Psoas muscle (tissue), 8 donors: ENCODE data around the gene HEPN1. TPM values are rescaled to one million over a fixed set of nuclear protein-coding genes. Genes with fewer than 3 reads are reported as not detected.
A peak's percentile ranks its signal among the peaks of the same experiment; 100 is the strongest.

Experiments used
- ATAC-seq, 4 donors: fragments of 200-7000 bp; cut with Tn5 transposase; one replicate each; pipeline ENCODE4 v1.9.1; 2020; ENCODE audit warnings: moderate library complexity in 3 of 4, mild to moderate bottlenecking in 2 of 4
- DNase-seq, 2 donors: peaks; one replicate each; pipeline ENCODE4 v3.0.0-alpha.2; 2020
- H3K27ac ChIP-seq: fragments of 200-600 bp; one replicate; pipeline ENCODE4 v1.8.0; 2022
- H3K27me3 ChIP-seq, 3 donors: fragments of 200-600 bp in 1 of 3; one replicate each; pipeline versions ENCODE4 v1.6.1 to v1.8.0; 2013 to 2022; ENCODE audit warnings: low read length in 2 of 3, mild to moderate bottlenecking in 2 of 3, moderate library complexity in 1 of 3; ENCODE audit not compliant: insufficient read depth in 3 of 3
- H3K36me3 ChIP-seq, 2 donors: fragments of 200-600 bp in 1 of 2; one replicate each; pipeline versions ENCODE4 v1.6.1 to v1.8.0; 2013 to 2022; ENCODE audit warnings: low read depth in 1 of 2, mild to moderate bottlenecking in 1 of 2, moderate library complexity in 1 of 2; ENCODE audit not compliant: insufficient read depth in 1 of 2
- H3K4me1 ChIP-seq: fragments of 200-600 bp; one replicate; pipeline ENCODE4 v1.8.0; 2022
- H3K4me3 ChIP-seq: fragments of 200-600 bp; one replicate; pipeline ENCODE4 v1.8.0; 2022; ENCODE audit warnings: mild to moderate bottlenecking
- H3K9me3 ChIP-seq: fragments of 200-600 bp; one replicate; pipeline ENCODE4 v1.8.0; 2022
- WGBS, 3 donors: extraction: QIAGEN DNeasy Blood & Tissue Kit; methylation state at CpG; one replicate each; pipeline versions ENCODE4 v1.1.6 to v1.1.7; 2013; 5-methylcytosine and 5-hydroxymethylcytosine counted together
- intact Hi-C, 2 donors: fragments of 100-400 bp; cut with DNase I; formaldehyde crosslinking; loops; one replicate each; pipeline versions ENCODE4 v1.11.0 to v1.14.2; 2022
- polyA plus RNA-seq, 3 donors: library from polyadenylated mRNA; stranded (reverse); fragments of 200-250 nt; gene quantifications; one replicate each; pipeline ENCODE4 v1.2.3, GENCODE V29; 2013
- total RNA-seq, 4 donors: library from RNA; stranded (reverse); fragmentation: NEBNext Ultra II Directional in 2 of 4; extraction: Animal tissue kit (Norgen Biotek cat#: 25700) in 2 of 4; gene quantifications; one replicate each; pipeline versions ENCODE4 v1.2.1 to v1.2.4, GENCODE V29; 2021 to 2023
- TF ChIP-seq, protein P1 (sequence below): fragments of 200-600 bp; IDR thresholded peaks from one replicate; pipeline ENCODE4 v1.8.0; 2022; ENCODE audit warnings: antibody characterized with exemption
- donor health status: healthy with polysubstance abuse.
- donor health status: DM: no; HTN: no; CAD: no; lungs with moderate emphysema.
- donor health status: Bipolar disorder and iron deficiency.
- donor health status: healthy.
- donor health status: DM: yes; HTN: yes; CAD: no.
- donor health status: DM: no; HTN: no; CAD: no.
- donor health status: DM: no; HTN: no; CAD: no.
- donor health status: DM: yes; HTN: yes; CAD: no.

HEPN1 gene
- total and polyA plus RNA-seq, 7 donors: 0.01 to 0.04 TPM; not detected in 5

DNA sequence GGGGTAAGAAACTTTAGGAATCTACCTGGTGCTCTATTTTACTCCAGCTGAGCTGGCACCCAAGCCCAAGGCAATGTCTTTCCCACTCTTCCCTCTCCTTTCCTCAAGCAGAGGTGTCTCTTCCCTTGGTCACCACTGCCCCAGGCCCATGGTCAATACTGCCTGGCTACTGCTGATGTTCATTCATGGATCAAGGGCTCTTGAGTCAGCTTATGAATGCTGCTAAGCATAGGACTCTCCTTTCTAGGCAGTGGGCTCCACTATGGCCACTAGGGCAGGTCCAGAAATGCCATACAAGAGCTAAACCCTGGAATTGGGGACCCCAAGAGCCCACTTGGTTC lies 2.7 kb upstream of the HEPN1 start:
- TF ChIP-seq, protein P1, sequence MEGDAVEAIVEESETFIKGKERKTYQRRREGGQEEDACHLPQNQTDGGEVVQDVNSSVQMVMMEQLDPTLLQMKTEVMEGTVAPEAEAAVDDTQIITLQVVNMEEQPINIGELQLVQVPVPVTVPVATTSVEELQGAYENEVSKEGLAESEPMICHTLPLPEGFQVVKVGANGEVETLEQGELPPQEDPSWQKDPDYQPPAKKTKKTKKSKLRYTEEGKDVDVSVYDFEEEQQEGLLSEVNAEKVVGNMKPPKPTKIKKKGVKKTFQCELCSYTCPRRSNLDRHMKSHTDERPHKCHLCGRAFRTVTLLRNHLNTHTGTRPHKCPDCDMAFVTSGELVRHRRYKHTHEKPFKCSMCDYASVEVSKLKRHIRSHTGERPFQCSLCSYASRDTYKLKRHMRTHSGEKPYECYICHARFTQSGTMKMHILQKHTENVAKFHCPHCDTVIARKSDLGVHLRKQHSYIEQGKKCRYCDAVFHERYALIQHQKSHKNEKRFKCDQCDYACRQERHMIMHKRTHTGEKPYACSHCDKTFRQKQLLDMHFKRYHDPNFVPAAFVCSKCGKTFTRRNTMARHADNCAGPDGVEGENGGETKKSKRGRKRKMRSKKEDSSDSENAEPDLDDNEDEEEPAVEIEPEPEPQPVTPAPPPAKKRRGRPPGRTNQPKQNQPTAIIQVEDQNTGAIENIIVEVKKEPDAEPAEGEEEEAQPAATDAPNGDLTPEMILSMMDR: no peak
- no peaks in the 10 kb centered on the region for H3K4me1 ChIP-seq
- H3K9me3 ChIP-seq: no peaks in the 10 kb centered on the region
- intact Hi-C loops: no loop called here
- ATAC-seq (no peak), DNase-seq (no peak)
- H3K36me3 ChIP-seq: no peaks in the 10 kb centered on the region
- H3K4me3 ChIP-seq: no peak overlapping the region
- no peak overlapping the region for H3K27ac ChIP-seq
- peaks cover 0 to 7% (median 0%) of the 10 kb centered on the region in 3 donors for H3K27me3 ChIP-seq

DNA sequence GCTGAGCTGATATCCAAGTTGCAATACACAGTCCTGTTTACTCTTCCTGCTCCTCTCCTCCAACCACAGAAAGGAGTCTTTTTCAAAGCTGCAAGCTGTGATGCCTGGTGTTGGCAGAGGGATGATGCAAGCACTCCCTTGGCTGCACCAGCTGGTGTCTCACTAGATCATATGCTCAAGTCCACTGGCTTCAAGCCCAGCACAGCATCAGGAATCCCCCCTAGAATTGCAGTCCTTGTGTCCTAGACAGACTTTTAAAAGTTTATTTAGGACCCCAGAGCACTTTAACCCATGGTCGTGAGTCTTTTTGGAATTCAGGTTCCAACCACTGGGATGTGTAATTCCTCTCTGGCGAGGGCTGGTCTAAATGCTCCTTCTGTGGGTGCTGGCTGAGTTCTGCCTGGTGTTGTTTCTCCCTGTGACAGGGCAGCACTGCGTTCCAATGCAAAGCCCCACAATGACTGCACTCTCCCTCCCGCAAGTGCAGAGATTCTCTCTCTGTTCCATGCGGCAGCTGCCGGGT lies 1.9 kb upstream of the HEPN1 start:
- Histone ChIP-seq H3K9me3 (no peaks in the 10 kb centered on the region), H3K27me3 (peaks cover 0 to 15% (median 0%) of the 10 kb centered on the region in 3 donors), H3K4me3 (no peak overlapping the region), H3K36me3 (no peaks in the 10 kb centered on the region), H3K27ac (no peak overlapping the region), H3K4me1 (no peaks in the 10 kb centered on the region)
- TF ChIP-seq, protein P1: no peak
- DNase-seq: no peak
- intact Hi-C loops: no loop called here
- no peak for ATAC-seq
- WGBS, 3 donors: 40 to 49% (median 42%) methylated on average over 6 of the region's 6 CpGs

DNA sequence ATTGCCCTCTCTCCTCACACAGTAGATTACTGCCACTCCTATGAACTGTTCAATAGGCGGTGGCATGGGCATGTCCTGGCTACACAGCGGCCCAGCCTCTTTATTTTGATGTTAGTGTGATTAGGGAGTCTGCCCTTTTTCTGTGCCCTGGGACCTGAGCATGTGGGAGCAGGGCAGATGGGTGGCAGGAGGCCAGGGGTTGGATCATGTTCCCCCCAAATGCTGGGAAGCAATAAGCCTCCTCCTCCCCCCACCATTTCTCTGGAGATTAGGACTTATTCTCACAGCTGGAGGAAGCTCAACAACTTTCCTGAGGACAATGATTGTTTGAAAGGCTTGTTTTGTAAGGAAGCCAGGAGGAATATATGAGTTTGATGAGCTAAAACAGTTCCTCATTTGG lies 848 bp downstream of the HEPN1 start:
- intact Hi-C loops: no loop called here
- peaks cover 0 to 28% (median 2%) of the 10 kb centered on the region in 3 donors for H3K27me3 ChIP-seq
- DNase-seq (no peak), ATAC-seq (no peak)
- 75 to 100% (median 84%) methylated on average over 2 of the region's 2 CpGs for WGBS, 3 donors
- H3K36me3 ChIP-seq: no peaks in the 10 kb centered on the region
- no peak overlapping the region for H3K27ac ChIP-seq
- H3K4me3 ChIP-seq: no peak overlapping the region
- TF ChIP-seq, protein P1: no peak
- H3K4me1 ChIP-seq: no peaks in the 10 kb centered on the region
- H3K9me3 ChIP-seq: no peaks in the 10 kb centered on the region

DNA sequence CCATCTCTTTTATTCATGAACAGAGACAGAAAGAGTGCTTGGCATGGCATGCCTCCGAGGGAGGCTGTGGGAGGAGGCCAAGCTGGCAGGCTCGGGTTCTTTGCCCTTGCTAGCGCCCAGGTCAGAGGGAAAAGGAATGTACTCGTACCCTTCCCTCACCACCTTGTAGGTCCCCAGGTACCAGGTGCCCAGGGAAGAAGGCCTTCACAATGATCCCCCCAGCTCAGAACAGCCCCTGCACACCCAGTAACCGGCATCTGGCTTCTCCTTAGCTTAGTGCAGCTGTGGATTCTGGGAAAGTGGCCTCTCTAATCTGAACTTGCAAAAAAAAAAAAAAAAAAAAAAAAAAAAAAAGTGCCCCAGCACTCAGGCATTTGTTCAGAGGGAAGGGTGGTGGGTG lies 1.3 kb downstream of the HEPN1 start:
- H3K27me3 ChIP-seq: peaks cover 0 to 28% (median 2%) of the 10 kb centered on the region in 3 donors
- WGBS, 3 donors: 58 to 71% (median 61%) methylated on average over 5 of the region's 5 CpGs
- peak in 1 of 4 donors; percentile 13 for ATAC-seq
- TF ChIP-seq, protein P1: no peak
- DNase-seq: no peak
- H3K36me3 ChIP-seq: no peaks in the 10 kb centered on the region
- no peaks in the 10 kb centered on the region for H3K9me3 ChIP-seq
- H3K27ac ChIP-seq: no peak overlapping the region
- intact Hi-C loops: no loop called here
- H3K4me3 ChIP-seq: peak overlapping the region; percentile 69
- no peaks in the 10 kb centered on the region for H3K4me1 ChIP-seq
